ENCODE data around the gene EML4.
A peak's percentile ranks its signal among the peaks of the same experiment; 100 is the strongest.
"Not testable (repeated sequence)": the region's sequence is repeated elsewhere in the genome, so short reads cannot be mapped to it uniquely, and the experiment has no call there.

The EML4 gene, protein sequence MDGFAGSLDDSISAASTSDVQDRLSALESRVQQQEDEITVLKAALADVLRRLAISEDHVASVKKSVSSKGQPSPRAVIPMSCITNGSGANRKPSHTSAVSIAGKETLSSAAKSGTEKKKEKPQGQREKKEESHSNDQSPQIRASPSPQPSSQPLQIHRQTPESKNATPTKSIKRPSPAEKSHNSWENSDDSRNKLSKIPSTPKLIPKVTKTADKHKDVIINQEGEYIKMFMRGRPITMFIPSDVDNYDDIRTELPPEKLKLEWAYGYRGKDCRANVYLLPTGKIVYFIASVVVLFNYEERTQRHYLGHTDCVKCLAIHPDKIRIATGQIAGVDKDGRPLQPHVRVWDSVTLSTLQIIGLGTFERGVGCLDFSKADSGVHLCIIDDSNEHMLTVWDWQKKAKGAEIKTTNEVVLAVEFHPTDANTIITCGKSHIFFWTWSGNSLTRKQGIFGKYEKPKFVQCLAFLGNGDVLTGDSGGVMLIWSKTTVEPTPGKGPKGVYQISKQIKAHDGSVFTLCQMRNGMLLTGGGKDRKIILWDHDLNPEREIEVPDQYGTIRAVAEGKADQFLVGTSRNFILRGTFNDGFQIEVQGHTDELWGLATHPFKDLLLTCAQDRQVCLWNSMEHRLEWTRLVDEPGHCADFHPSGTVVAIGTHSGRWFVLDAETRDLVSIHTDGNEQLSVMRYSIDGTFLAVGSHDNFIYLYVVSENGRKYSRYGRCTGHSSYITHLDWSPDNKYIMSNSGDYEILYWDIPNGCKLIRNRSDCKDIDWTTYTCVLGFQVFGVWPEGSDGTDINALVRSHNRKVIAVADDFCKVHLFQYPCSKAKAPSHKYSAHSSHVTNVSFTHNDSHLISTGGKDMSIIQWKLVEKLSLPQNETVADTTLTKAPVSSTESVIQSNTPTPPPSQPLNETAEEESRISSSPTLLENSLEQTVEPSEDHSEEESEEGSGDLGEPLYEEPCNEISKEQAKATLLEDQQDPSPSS

DNA sequence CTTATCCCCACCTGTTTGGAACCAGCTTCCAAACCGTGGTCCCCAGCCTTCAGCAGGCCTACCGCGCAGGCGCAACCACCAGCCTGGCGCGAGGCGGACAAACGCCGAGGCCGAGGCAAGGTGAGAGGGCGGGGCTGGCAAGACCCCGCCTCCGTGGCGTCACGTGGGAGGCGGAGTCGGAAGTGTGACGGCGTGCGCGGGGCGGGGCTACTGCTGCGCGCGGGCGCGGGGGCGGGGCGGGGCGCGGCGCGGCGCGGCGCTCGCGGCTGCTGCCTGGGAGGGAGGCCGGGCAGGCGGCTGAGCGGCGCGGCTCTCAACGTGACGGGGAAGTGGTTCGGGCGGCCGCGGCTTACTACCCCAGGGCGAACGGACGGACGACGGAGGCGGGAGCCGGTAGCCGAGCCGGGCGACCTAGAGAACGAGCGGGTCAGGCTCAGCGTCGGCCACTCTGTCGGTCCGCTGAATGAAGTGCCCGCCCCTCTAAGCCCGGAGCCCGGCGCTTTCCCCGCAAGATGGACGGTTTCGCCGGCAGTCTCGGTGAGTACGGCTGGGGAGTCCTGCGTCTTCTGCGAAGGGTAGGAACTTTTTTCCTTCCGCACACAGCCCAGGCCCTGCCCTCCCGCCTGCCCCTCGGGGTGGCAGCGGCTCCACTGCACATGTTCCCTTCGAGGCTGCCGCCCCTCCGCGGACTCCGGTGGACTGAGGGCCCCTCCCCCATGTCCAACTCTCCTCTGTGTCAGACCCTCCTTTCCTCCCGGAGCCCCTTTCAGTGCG lies at the start of gene EML4:
Gene EML4, plus strand, starts transcription at position 254 of the 774 bp plus-strand sequence. Its CDS starts 259 bp downstream, at position 513.
- peak; percentile 91 for DNase-seq

DNA sequence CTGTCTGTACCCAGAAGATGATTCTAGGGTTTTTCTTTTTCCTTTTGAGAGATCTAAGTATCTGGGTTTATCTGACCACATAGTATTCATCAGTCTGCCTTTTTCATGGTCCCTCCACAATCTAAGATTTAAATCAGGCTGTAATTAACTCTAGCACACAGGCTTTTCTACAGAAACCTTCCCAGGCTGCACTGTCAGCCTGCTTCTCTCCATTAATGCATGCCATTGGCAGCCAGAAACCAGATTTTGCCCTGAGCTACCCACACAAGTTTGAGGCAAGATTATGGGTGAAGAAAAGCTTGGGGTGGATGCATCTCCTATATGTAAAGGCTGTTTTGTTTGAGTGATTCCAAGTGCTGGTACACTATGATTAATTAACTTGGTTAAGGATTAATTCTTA lies 45.7 kb upstream of the EML4 start:
- no peak for DNase-seq

DNA sequence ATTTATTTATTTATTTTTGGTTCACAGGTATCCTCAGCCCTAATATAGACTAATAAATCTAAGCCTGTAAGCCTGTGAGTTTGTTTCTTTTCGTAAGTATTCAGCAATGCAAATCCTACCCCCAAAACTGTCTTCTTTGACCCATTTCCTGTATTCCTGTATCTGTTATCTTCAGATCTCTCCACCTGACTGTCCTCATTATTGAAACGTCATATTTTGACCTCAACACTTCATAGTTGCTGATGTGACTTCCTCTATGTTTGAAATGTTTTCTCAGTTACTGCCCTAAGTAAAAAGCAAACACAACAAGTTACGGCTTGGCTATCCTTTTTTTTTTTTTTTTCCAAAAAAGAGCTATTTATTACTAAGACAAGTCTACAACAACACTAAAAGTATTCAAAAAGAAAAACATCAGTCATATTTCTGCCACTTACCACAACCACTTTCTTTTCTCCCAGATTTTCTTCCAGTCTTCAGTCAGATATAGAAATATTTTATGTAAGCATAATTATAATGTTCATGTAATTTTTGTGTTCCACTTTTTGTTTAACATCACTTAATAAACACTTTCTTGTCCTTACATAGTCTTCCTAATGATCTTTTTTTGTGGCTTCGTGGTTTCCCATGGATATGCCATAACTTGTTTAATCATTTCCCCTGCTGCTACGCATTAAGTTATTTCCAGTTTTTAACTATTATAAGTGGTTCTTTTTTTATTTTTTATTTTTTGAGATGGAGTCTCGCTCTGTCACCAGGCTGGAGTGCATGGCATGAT lies 45.0 kb upstream of the EML4 start:
- peak; percentile 30 for DNase-seq

DNA sequence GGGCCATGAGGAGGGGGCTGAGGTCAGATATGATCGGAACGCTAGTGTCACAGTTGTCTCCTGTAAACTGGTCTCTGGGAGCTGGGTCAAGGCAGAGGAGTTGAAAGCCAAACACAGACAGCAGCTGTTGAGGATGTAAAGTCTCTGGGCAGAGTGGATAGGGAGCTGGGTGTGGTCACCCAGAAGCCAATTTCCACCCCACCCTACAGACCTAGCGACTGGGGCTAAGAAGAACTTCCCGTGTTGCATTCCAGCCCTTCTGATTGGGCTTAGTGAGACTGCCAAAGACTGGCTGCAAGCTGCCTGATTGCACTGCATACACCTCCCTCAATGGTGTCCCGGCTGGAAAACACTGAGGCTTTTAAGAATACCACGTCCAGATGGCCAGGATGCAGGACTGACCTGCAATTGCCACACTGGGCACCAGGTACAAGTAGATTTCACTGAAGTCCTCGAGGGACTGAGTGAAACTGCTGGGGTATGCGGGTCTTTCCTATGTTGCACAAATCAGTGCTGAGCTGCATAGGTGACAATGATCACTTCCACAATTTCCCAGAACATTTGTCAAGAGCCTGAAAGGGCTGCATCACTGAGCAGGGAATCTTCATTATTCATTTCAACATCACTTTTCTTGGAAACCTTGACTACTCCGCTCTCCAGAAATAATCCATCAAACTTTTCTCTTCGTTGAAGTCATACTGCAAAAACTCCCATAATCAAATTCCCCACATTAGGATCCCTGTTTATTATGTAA lies 43.1 kb upstream of the EML4 start:
- peak; percentile 81 for DNase-seq

DNA sequence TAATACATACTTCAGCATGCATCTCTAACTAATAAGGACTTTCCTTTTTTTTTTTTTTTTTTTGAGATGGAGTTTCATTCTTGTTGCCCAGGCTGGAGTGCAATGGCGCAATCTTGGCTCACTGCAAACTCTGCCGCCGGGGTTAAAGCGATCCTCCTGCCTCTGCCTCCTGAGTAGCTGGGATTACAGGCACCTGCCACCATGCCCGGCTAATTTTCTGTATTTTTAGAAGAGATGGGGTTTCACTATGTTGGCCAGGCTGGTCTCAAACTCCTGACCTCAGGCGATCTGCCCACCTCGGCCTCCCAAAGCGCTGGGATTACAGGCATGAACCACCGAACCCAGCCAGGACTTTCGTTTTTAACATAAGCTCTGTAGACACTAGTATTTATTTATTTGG lies 42.3 kb upstream of the EML4 start:
- not testable (repeated sequence) for DNase-seq

DNA sequence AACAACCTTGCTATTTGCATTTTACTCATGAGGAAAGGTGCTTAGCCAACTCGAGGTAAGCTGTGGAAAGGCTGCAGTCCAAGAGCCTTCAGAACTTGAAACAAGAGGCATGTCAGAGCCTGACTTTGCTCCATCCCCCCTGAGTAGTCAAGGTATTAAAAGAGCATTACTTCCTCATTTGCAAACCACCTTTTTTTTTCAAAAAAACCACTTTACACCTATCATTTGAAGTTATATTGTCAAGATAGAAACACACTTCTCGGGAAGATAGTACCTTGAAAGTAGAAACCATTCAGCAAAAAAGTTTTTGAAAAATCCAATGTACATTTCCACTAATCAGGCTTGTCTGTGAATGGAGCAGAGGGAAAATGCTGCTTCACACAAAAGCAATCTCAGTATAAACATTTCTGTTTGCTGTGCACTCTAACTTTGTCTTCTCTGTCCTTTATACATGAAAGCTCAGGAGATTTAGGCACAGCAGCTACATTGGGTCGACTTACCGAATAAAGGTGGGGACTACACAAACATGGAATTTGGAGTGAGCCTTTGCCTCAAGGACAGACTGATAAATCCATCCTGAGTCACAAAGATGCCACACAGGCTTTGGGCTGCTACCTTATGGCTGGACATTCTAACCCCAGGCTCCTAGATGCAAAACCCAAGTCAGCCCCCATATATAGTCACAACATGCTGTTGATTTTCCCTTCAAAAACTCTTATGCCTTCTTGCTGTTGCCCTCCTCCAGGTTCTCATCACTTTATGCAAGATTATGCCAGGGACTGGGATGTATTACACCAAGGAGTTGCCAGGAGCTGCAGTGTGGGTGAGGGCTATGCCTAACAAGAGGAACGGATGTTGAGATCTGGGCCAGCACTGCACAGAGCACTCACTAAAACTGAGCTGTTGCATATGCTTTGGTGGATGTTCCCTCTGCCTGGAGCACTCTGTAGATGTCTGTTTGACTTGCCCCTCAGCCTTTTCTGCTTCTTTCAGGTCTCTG lies 41.4 kb upstream of the EML4 start:
- no peak for DNase-seq

DNA sequence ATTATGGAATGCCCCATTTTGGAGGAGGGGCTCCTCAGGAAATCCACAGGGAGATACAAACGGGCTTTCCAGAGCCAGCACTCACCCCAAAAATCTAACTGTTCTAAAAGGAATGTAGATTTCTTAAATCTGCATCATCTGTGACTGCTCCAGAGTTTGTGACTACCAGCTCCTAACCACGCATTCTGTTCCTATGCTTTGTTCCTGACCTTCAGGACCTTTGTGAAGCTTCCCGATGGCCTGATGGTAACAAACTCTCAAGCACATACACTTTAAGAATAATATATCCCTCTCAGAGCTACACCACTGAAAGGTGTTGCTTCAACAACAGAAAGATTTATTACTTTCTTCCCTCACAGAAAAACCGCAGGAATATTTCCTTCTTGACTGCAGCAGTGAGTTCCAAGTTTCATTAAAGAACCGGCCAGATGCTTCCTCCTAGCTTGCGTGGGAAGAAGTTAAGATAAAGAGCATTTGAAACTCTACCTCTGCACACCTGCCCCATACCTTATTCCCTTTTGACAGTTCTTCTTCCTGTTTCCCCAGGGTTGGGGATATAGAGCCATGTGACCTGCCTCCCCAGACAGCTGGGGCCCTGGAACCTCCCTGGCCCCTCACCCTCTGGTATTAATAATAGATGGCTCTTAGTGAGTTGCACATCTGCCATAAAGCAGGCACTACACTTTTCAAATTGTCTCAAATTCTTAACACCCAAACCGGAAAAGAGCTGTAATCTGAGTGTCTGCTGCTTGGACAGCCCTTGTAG lies 40.2 kb upstream of the EML4 start:
- no peak for DNase-seq

DNA sequence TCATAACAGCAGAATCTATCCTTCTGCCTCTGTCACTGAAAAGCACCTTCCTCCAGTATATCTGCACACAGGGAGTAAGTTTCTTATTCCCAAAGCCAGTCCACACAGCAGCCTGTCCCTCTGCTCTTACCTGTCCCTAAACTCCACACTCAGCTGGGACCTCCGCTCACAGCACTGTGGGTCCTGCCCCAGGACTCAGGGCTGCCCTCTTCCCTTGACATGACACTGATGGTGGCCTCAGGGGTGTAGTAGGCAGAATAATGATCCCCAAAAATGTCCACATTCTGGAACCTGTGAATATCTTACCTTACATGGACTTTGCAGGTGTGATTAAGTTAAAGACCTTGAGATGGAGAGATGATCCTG lies 39.7 kb upstream of the EML4 start:
- DNase-seq, result no peak

DNA sequence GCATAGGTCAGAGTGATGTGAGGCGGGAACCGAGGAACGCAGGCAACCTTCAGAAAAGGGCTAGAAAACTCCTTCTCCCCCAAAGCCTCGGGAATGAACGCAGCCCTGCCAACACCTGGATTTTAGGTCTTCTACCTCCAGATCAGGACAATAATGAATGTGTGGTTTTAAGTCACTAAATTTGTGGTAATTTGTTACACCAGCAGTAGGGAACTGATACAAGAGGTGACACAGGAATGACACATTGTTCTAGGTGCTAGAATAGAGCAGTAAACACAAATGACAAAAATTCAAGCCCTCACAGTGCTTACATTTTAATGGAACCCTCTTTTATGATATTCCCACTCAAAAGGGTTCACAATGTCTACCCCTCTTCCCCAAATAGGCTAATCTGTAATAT lies 39.2 kb upstream of the EML4 start:
- no peak for DNase-seq

DNA sequence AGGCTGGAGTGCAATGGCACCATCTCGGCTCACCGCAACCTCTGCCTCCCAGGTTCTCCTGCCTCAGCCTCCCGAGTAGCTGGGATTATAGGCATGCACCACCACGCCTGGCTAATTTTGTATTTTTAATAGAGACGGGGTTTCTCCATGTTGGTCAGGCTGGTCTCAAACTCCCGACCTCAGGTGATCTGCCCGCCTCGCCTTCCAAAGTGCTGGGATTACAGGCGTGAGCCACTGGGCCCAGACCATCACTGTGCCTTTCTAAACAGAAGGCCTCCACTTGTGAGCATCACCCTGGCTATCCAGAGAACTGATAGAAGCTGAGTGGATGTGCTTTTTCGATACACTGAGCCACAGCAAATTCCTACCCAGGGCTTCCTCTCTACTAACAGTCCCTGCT lies 38.3 kb upstream of the EML4 start:
- DNase-seq, result not testable (repeated sequence)

DNA sequence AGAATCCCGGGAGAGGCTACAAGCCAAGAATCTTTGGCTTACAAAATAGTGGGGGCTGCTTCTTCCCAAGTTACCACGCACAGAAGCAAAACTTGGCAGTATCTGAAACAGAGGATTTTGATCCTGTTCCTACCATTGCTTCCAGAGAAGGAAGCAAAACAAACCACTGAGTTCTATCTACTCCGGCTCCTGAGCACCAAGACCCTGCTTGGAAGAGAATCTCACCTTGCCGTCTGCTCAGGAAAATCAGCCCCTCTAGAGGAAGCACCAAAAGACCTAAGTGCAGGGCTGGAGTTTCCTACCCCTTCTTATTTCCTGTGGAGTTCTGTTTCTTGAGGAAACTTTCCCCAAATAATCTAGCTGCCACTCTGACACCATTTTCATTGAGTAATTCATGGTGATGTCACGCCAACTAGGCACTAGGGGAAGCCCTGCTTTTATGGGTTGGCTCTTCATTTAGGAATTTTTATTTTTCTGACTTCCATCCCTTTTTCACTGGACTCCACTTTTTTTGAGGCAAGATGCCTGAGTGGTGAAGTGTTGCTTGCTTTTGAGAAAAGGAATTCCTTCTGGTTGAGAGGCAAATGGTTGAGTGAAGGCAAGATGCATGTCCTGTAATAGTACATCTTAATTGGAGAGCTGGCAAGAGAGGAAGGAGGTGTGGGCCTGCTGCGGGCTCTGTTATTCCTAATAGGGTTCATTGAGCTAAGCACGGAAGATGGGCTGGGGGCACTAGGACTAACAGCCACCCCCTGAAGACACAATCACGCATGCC lies 36.8 kb upstream of the EML4 start:
- no peak for DNase-seq

DNA sequence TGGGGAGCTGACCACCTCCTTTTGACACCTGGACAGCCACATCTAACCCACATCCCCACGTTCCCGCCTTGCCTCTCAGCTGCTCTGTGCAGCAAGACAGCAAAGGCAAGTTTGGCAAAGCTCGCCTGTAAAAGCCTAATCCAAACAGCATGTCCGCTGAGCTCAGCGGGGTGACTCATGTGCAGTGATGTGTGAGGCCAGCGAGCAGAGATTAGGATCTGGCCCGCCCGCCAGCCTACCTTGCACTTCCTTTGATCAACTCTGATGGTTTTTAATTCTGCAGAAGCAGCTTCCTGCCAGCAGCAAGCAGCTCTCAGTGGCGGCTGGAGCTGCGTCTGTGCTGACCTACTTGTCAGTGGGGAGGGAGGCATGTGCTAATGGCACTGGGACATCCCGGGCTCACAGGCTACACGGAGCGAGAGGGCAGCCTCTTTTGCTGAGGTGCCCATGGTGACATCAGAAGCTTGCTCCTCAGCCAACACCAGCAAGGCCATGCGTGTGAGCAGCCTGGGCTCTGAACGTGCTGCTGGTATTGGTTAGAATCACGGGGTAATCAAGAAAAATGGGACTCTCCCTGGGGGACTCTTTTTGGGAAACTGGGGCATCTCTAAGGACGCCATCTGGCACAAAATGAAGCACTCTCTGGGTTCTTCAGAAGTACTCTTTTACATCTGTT lies 36.0 kb upstream of the EML4 start:
- DNase-seq, result peak; percentile 75

DNA sequence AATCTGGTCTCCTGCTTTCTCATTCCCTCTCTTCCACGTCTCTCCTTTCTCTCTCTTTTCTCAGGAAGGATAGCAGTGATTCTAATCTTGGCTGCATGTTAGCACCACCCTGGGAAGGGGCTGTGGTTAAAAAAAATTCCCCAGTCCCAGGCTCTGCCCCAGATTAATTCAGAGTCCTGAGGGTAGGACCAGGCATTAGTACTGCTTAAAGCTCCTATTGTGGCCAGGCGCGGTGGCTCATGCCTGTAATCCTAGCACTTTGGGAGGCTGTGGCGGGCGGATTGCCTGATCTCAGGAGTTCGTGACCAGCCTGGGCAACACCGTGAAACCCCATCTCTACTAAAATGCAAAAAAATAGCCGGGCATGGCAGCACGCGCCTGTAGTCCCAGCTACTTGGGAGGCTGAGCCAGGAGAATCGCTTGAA lies 35.4 kb upstream of the EML4 start:
- DNase-seq, result no peak

DNA sequence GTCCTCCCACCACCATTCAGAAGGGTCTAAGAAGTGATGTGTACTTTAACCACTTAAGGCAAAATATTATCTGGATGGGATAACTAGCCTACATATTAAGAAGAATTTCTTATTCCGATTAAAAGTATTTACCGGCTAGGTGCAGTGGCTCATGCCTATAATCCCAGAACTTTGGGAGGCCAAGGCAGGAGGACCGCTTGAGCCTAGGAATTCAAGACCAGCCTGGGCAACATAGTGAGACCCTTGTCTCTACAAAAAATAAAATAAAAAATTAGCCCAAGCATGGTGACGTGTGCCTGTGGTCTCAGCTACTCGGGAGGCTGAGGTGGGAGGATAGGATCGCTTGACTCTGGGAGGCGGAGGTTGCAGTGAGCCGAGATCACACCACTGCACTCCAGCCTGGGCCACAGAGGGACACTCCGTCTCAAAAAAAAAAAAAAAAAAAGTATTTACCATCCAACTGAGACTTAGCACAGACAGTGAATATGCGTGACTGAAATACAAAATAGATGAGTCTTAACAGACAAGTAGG lies 34.7 kb upstream of the EML4 start:
- DNase-seq, result not testable (repeated sequence)

DNA sequence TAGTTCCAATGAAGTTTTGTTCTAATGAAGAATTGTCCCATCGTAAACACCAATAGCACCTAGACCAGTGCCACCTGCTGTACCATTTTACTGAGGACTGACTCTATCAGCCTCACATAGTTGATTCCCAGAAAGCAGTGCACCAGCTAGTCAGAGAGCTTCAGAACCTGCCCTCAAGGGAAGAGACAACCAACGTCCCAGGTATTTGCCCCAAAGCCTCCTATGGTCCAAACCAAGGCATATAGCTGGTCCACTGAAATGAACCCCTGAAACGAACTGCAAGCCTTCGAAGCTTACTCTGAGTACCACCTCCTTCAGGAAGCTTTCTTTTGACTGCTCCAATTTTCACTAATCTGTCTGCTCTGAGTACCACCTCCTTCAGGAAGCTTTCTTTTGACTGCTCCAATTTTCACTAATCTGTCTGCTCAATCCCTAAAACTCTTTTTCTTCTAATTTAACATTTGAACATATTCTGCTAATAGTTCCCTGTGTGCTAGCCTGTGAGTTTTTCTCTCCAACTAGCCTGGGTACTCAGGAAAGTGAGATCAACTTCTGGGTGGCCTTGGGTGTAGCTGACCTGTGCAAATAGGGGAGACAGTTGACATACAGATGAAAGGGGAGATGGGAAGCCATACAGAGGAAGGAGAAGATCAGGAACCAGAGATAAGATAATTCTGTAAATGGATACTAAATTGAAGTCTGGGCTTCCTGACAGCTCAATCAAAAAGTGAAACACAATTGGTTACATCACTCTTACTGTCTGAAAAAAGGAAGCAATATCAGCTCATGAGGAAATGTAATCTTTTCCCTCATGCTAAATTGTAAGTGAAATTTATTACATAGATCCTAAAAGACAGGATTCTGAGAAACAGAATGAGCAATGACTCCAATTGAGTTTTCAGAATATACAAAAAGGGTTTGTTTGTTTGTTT lies 33.5 kb upstream of the EML4 start:
- no peak for DNase-seq

DNA sequence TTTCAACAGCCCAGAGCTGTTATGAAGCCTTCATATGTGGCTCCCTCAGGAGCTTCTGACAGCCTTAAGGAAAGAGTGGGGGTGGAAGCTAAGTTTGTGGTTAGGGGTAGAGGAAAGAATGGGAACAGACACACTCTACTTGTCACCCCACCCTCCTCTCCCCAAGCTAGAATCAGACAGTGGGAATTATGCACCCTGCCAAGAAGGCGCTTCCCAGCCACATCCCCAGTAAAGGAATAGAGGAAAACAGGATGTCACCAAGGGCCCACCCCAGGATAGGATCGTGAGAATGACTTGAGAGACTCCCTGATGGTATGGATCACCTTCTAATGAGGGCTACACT lies 32.4 kb upstream of the EML4 start:
- DNase-seq, result no peak
